Ovary (tissue), 9 donors: ENCODE measurements around the gene COPZ2. TPM values are rescaled to one million over a fixed set of nuclear protein-coding genes. Genes with fewer than 3 reads are reported as not detected.

ENCODE experiments used
- DNase-seq, 5 donors: peaks; one replicate each; pipeline ENCODE4 v3.0.0-alpha.2; 2019 to 2020
- H3K27ac ChIP-seq, 2 donors: fragments of 200-600 bp; one replicate each; pipeline versions ENCODE4 v1.5.1 to v1.8.0; 2019 to 2022
- H3K27me3 ChIP-seq: fragments of 200-600 bp; one replicate; pipeline ENCODE4 v1.8.0; 2022
- H3K36me3 ChIP-seq: fragments of 200-600 bp; sonication (generic); one replicate; pipeline ENCODE4 v1.5.1; 2019
- H3K4me1 ChIP-seq: one replicate; pipeline ENCODE4 v1.8.1; 2013; ENCODE audit warnings: mild to moderate bottlenecking, moderate library complexity; ENCODE audit not compliant: insufficient read depth
- H3K4me3 ChIP-seq: fragments of 200-600 bp; sonication (generic); one replicate; pipeline ENCODE4 v1.5.1; 2017
- H3K9me3 ChIP-seq, 2 donors: fragments of 200-600 bp in 1 of 2; sonication (generic) in 1 of 2; one replicate each; pipeline versions ENCODE4 v1.5.1 to v1.8.1; 2013 to 2019; ENCODE audit warnings: mild to moderate bottlenecking in 1 of 2, moderate library complexity in 1 of 2
- CTCF ChIP-seq, 3 donors: fragments of 450-650 bp in 2 of 3; fragments of 200-600 bp in 1 of 3; IDR thresholded peaks; one replicate each; pipeline versions ENCODE4 v1.5.1 to v1.8.0; 2016 to 2022; ENCODE audit warnings: antibody characterized with exemption in 3 of 3, mild to moderate bottlenecking in 1 of 3
- EP300 ChIP-seq: sonication (generic); formaldehyde crosslinking; IDR thresholded peaks from one replicate; pipeline ENCODE4 v1.6.1; 2017; ENCODE audit warnings: antibody characterized with exemption
- POLR2A ChIP-seq: fragments of 450-650 bp; IDR thresholded peaks from one replicate; pipeline ENCODE4 v1.6.1; 2017; ENCODE audit warnings: antibody characterized with exemption, mild to moderate bottlenecking, moderate library complexity
- WGBS, 3 donors: extraction: QIAGEN DNeasy Blood & Tissue Kit in 1 of 3; methylation state at CpG; one replicate each; pipeline versions ENCODE4 v1.1.5 to v1.1.7; 2013 to 2017; 5-methylcytosine and 5-hydroxymethylcytosine counted together
- intact Hi-C, 4 donors: fragments of 100-400 bp; cut with DNase I; formaldehyde crosslinking; loops; one replicate each; pipeline versions ENCODE4 v1.11.0 to v1.15.1; 2022 to 2023
- polyA plus RNA-seq, 2 donors: library from polyadenylated mRNA; stranded (reverse); fragments of 200-250 nt in 1 of 2; fragments of 350-450 nt in 1 of 2; fragmentation: Illumina TruSeq in 1 of 2; extraction: RNeasy Lipid Tissue Mini Kit (QIAGEN cat#74804) in 1 of 2; gene quantifications; one replicate each; pipeline ENCODE4 v1.2.3, GENCODE V29; 2013 to 2014
- total RNA-seq, 7 donors: library from RNA; depleted of rRNA in 2 of 7; stranded (reverse); fragments of >200 nt in 2 of 7; fragmentation: NEBNext Ultra II Directional in 3 of 7; extraction: Animal tissue kit (Norgen Biotek cat#: 25700) in 3 of 7; gene quantifications; one replicate each; pipeline versions ENCODE4 v1.1.0 to v1.2.4, GENCODE V29; 2016 to 2023
- donor health status: DM: no; HTN: no; CAD: no; lungs with moderate emphysema.
- donor health status: DM: no; HTN: no; CAD: no.
- donor health status: Bipolar disorder and iron deficiency.
- donor health status: DM: yes; HTN: yes; CAD: no.
- donor health status: DM: no; HTN: no; CAD: no.
- donor health status: DM: yes; HTN: yes; CAD: no.

Gene COPZ2
- total and polyA plus RNA-seq, 9 donors: 1.7 to 58.1 (median 12.1) TPM

DNA sequence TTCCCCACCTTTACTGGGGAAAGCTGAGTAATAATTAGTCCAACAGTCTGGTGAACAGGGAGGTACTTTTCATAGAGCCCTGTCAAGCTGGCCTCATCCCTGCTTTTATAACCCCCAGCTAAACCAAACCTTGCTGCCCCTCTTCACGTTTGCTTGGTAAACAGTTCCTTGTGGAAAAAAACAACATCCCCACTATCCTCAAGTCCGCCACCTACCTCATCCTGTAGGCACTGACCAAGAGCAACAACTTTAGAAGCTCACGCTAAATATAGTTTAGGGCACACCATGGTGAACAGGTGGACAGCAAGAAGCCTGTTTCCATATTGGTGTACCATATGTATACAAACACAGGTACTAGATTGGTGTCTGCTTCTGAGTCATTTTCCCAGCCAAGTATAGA is 27.0 kb upstream of the COPZ2 start:
- no peak for TF ChIP-seq CTCF (IDR thresholded peaks at IDR 0.05)
- TF ChIP-seq POLR2A: no peak
- no peak for TF ChIP-seq EP300
- Histone ChIP-seq H3K36me3 (no peaks in the 10 kb centered on the region), H3K27ac (no peak overlapping the region)

GRCh38 chr17:48062273-48062672 is 24.7 kb upstream of the COPZ2 start:
- intact Hi-C loops: no loop called here
- Histone ChIP-seq H3K9me3 (no peaks in the 10 kb centered on the region), H3K4me3 (no peak overlapping the region), H3K36me3 (no peaks in the 10 kb centered on the region), H3K27me3 (no peaks in the 10 kb centered on the region), H3K4me1 (peaks cover 10% of the 10 kb centered on the region), H3K27ac (no peak overlapping the region)
- DNase-seq: no peak
- 93 to 95% (median 94%) methylated on average over 7 of the region's 7 CpGs for WGBS, 3 donors
- TF ChIP-seq EP300 (no peak), POLR2A (no peak), CTCF (IDR thresholded peaks at IDR 0.05) (no peak)

More for the DNA sequence above, 27.0 kb upstream of the COPZ2 start:
- no peak for DNase-seq
- no peaks in the 10 kb centered on the region for H3K27me3 ChIP-seq
- no peaks in the 10 kb centered on the region for H3K9me3 ChIP-seq
- intact Hi-C loops: no loop called here
- WGBS, 3 donors: 74 to 82% (median 78%) methylated on average over 3 of the region's 3 CpGs
- peaks cover 10% of the 10 kb centered on the region for H3K4me1 ChIP-seq
- no peak overlapping the region for H3K4me3 ChIP-seq

GRCh38 chr17:48060249-48060648 is 22.7 kb upstream of the COPZ2 start:
- Histone ChIP-seq H3K4me1 (peaks cover 3% of the 10 kb centered on the region), H3K27ac (no peak overlapping the region), H3K4me3 (no peak overlapping the region), H3K9me3 (no peaks in the 10 kb centered on the region), H3K27me3 (no peaks in the 10 kb centered on the region), H3K36me3 (no peaks in the 10 kb centered on the region)
- intact Hi-C loops: no loop called here
- TF ChIP-seq POLR2A (no peak), EP300 (no peak), CTCF (IDR thresholded peaks at IDR 0.05) (no peak)
- DNase-seq: peak in 1 of 5 donors; percentile 27
- 55 to 60% (median 56%) methylated on average over 7 of the region's 7 CpGs for WGBS, 3 donors

DNA sequence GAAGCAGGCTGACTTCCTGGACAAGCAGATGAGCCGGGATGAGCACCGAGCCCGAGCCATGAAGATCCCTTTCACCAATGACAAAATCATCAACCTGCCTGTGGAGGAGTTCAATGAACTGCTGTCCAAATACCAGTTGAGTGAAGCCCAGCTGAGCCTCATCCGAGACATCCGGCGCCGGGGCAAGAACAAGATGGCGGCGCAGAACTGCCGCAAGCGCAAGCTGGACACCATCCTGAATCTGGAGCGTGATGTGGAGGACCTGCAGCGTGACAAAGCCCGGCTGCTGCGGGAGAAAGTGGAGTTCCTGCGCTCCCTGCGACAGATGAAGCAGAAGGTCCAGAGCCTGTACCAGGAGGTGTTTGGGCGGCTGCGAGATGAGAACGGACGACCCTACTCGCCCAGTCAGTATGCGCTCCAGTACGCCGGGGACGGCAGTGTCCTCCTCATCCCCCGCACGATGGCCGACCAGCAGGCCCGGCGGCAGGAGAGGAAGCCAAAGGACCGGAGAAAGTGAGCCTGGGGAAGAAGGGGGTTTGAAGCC is 21.6 kb upstream of the COPZ2 start:
- H3K36me3 ChIP-seq: no peaks in the 10 kb centered on the region
- H3K4me3 ChIP-seq: no peak overlapping the region
- no peak for DNase-seq
- peaks cover 5% of the 10 kb centered on the region for H3K4me1 ChIP-seq
- WGBS, 3 donors: 81 to 87% (median 84%) methylated on average over 29 to 32 of the region's 32 CpGs
- TF ChIP-seq EP300 (no peak), CTCF (IDR thresholded peaks at IDR 0.05) (no peak), POLR2A (no peak)
- H3K27me3 ChIP-seq: no peaks in the 10 kb centered on the region
- H3K27ac ChIP-seq: no peak overlapping the region
- no peaks in the 10 kb centered on the region for H3K9me3 ChIP-seq
- intact Hi-C loops: no loop called here
